ENCODE data around the gene SFXN5. TPM values are rescaled to one million over a fixed set of nuclear protein-coding genes. Genes with fewer than 3 reads are reported as not detected.
A peak's percentile ranks its signal among the peaks of the same experiment; 100 is the strongest.

The SFXN5 gene
- total RNA-seq, 3 donors from 2014 or later (not counting 1 experiment from before 2014, with no cell fraction given): 15.3 to 22.3 (median 19.8) TPM

DNA sequence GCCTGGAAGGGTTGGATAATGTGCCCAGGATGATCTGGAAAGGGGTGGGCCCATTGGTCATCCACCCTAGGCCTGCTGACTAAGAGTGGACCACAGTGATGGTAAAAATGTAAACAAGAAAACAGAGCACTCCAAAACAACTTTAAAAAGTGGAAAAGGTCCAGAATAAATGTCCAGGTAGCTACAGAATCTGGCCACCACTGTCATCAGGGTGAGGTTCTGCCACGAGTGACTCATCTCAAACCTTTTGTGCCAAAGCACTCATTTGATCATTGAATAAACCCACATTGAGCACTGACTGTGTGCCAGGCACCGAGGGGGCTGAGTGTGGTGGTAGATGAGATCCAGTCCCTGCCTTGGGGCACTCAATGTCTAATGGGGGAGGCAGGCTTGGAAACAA lies 89.3 kb downstream of the SFXN5 start:
- TF ChIP-seq CTCF (IDR thresholded peaks at IDR 0.05): no peak
- Mint-ChIP-seq H3K4me1 (peaks cover 0 to 6% of the 10 kb centered on the region in 2 donors), H3K4me3 (no peak overlapping the region), H3K27ac (peak overlapping the region in 1 of 2 donors; percentile 10), H3K27me3 (ENCODE audit: low read depth in 2 of 2) (no peaks in the 10 kb centered on the region), H3K9me3 (no peaks in the 10 kb centered on the region), H3K36me3 (no peaks in the 10 kb centered on the region)
- no peak for ATAC-seq
- no peaks in the 10 kb centered on the region for H3K9me3 ChIP-seq (ENCODE audit: control insufficient read depth, insufficient read depth, low read length)
- H3K4me3 ChIP-seq (ENCODE audit: low read length): no peak overlapping the region
- intact Hi-C loops (cut with micrococcal nuclease): no loop called here
- H3K27ac ChIP-seq (ENCODE audit: low read length): no peak overlapping the region
- H3K4me1 ChIP-seq (ENCODE audit: control insufficient read depth, insufficient read depth, low read length): no peaks in the 10 kb centered on the region
- H3K36me3 ChIP-seq (ENCODE audit: control insufficient read depth, insufficient read depth, low read length): no peaks in the 10 kb centered on the region
- no peak for DNase-seq
- WGBS (ENCODE audit: insufficient coverage): 73% methylated on average over 2 of the region's 2 CpGs
- H3K27me3 ChIP-seq (ENCODE audit: control insufficient read depth, insufficient read depth, low read length): no peaks in the 10 kb centered on the region

GRCh38 chr2:72981536-72981935 lies 90.0 kb downstream of the SFXN5 start:
- no peaks in the 10 kb centered on the region for H3K36me3 ChIP-seq (ENCODE audit: control insufficient read depth, insufficient read depth, low read length)
- ATAC-seq: no peak
- 87% methylated on average over 2 of the region's 5 CpGs for WGBS (ENCODE audit: insufficient coverage)

GRCh38 chr2:72980535-72981217 lies 90.8 kb downstream of the SFXN5 start:
- no peaks in the 10 kb centered on the region for H3K9me3 ChIP-seq (ENCODE audit: control insufficient read depth, insufficient read depth, low read length)
- no peak for TF ChIP-seq CTCF (IDR thresholded peaks at IDR 0.05)
- no peak overlapping the region for H3K27ac Mint-ChIP-seq
- H3K4me1 Mint-ChIP-seq: peaks cover 0 to 6% of the 10 kb centered on the region in 2 donors
- no peak overlapping the region for H3K4me3 ChIP-seq (ENCODE audit: low read length)
- no peak for ATAC-seq
- WGBS (ENCODE audit: insufficient coverage): 94% methylated on average over 11 of the region's 11 CpGs
- no peaks in the 10 kb centered on the region for H3K27me3 Mint-ChIP-seq (ENCODE audit: low read depth in 2 of 2)
- no peaks in the 10 kb centered on the region for H3K27me3 ChIP-seq (ENCODE audit: control insufficient read depth, insufficient read depth, low read length)
- no peak overlapping the region for H3K27ac ChIP-seq (ENCODE audit: low read length)
- no peaks in the 10 kb centered on the region for H3K36me3 Mint-ChIP-seq
- H3K36me3 ChIP-seq (ENCODE audit: control insufficient read depth, insufficient read depth, low read length): no peaks in the 10 kb centered on the region
- H3K4me3 Mint-ChIP-seq: no peak overlapping the region
- no peak for DNase-seq
- H3K4me1 ChIP-seq (ENCODE audit: control insufficient read depth, insufficient read depth, low read length): no peaks in the 10 kb centered on the region
- intact Hi-C loops (cut with micrococcal nuclease): no loop called here
- no peaks in the 10 kb centered on the region for H3K9me3 Mint-ChIP-seq

More at GRCh38 chr2:72981536-72981935, 90.0 kb downstream of the SFXN5 start:
- no peaks in the 10 kb centered on the region for H3K27me3 ChIP-seq (ENCODE audit: control insufficient read depth, insufficient read depth, low read length)
- H3K27ac ChIP-seq (ENCODE audit: low read length): no peak overlapping the region
- H3K4me3 ChIP-seq (ENCODE audit: low read length): no peak overlapping the region
- no peaks in the 10 kb centered on the region for H3K4me1 ChIP-seq (ENCODE audit: control insufficient read depth, insufficient read depth, low read length)
- H3K27ac Mint-ChIP-seq: no peak overlapping the region
- DNase-seq: no peak
- no peaks in the 10 kb centered on the region for H3K9me3 ChIP-seq (ENCODE audit: control insufficient read depth, insufficient read depth, low read length)
- intact Hi-C loops (cut with micrococcal nuclease): no loop called here
- no peaks in the 10 kb centered on the region for H3K27me3 Mint-ChIP-seq (ENCODE audit: low read depth in 2 of 2)
- H3K4me3 Mint-ChIP-seq: no peak overlapping the region
- peaks cover 0 to 6% of the 10 kb centered on the region in 2 donors for H3K4me1 Mint-ChIP-seq
- no peaks in the 10 kb centered on the region for H3K9me3 Mint-ChIP-seq
- no peak for TF ChIP-seq CTCF (IDR thresholded peaks at IDR 0.05)
- no peaks in the 10 kb centered on the region for H3K36me3 Mint-ChIP-seq

DNA sequence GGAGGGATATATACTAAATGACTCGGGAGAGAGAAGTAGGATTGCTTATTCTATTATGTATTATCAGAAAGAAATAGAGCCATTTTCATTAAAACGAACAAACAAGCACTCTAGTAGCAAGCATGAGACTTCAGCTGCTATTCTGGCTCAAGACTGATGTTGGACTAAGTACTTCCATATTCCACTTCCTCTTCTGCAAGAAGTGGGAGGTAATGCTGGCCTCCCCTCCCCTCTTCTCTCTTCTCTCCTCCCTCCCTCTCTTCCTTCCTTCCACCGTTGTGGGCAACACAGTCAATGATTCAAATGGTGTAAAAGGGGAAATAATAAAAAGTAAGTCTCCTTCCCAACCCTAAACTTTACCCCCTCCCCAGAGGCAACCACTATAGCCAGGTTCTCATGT lies 91.6 kb downstream of the SFXN5 start:
- Histone ChIP-seq H3K36me3 (ENCODE audit: control insufficient read depth, insufficient read depth, low read length) (no peaks in the 10 kb centered on the region), H3K4me3 (ENCODE audit: low read length) (no peak overlapping the region), H3K9me3 (ENCODE audit: control insufficient read depth, insufficient read depth, low read length) (no peaks in the 10 kb centered on the region), H3K27ac (ENCODE audit: low read length) (no peak overlapping the region), H3K27me3 (ENCODE audit: control insufficient read depth, insufficient read depth, low read length) (no peaks in the 10 kb centered on the region), H3K4me1 (ENCODE audit: control insufficient read depth, insufficient read depth, low read length) (no peaks in the 10 kb centered on the region)
- no peak for TF ChIP-seq CTCF (IDR thresholded peaks at IDR 0.05)
- H3K36me3 Mint-ChIP-seq: no peaks in the 10 kb centered on the region
- peaks cover 0 to 6% of the 10 kb centered on the region in 2 donors for H3K4me1 Mint-ChIP-seq
- H3K9me3 Mint-ChIP-seq: no peaks in the 10 kb centered on the region
- WGBS (ENCODE audit: insufficient coverage): 0% methylated on average over 1 of the region's 3 CpGs
- intact Hi-C loops (cut with micrococcal nuclease): no loop called here
- no peaks in the 10 kb centered on the region for H3K27me3 Mint-ChIP-seq (ENCODE audit: low read depth in 2 of 2)
- ATAC-seq (peak in 1 of 3 donors; percentile 45), DNase-seq (no peak)
- H3K27ac Mint-ChIP-seq: no peak overlapping the region
- H3K4me3 Mint-ChIP-seq: no peak overlapping the region
